T-cell (primary cell): ENCODE measurements around the gene PPP1R12A. TPM values are rescaled to one million over a fixed set of nuclear protein-coding genes. Genes with fewer than 3 reads are reported as not detected.

Source experiments
- ATAC-seq, 4 experiments: fragments of 200-7000 bp in 3 of 4; fragments of 150-1000 bp in 1 of 4; cut with Tn5 transposase; replicated peaks in 1 of 4; 1 replicate in 3 of 4; 2 replicates in 1 of 4; pipeline ENCODE4 v1.10.0; 2021; ENCODE audit warnings: moderate library complexity in 3 of 4, mild to moderate bottlenecking in 2 of 4, moderate number of reproducible peaks in 1 of 4
- CTCF ChIA-PET, 2 donors: fragments of 300-600 bp; sonication (Branson Sonifier 250); formaldehyde crosslinking; loops; one replicate each; lab custom pipeline; 2022; ENCODE audit warnings: antibody characterized with exemption in 2 of 2; lab: Charles Lee
- POLR2A ChIA-PET, 2 donors: fragments of 300-600 bp; sonication (Branson Sonifier 250); formaldehyde crosslinking; loops; one replicate each; lab custom pipeline; 2022; ENCODE audit warnings: antibody characterized with exemption in 2 of 2; lab: Charles Lee
- DNase-seq, 35 experiments: peaks; one replicate each; pipeline versions ENCODE4 v3.0.0 to v3.0.0-alpha.2; 2013 to 2023
- H3K27ac ChIP-seq: one replicate; pipeline ENCODE4 v1.5.1; 2013; ENCODE audit warnings: low read length
- H3K27me3 ChIP-seq, 2 experiments: replicated peaks in 1 of 2; 1 replicate in 1 of 2; 2 replicates in 1 of 2; pipeline versions ENCODE4 v1.6.1 to v1.7.0; 2013; ENCODE audit warnings: low read length in 1 of 2, mixed read lengths in 1 of 2; ENCODE audit not compliant: control insufficient read depth in 2 of 2, insufficient read depth in 2 of 2; ENCODE audit errors: extremely low read depth in 1 of 2
- H3K36me3 ChIP-seq, 2 donors: 1 replicate in 1 of 2; 2 replicates in 1 of 2; pipeline versions ENCODE4 v1.6.1 to v1.7.0; 2013; ENCODE audit warnings: low read length in 1 of 2; ENCODE audit not compliant: control insufficient read depth in 2 of 2, insufficient read depth in 1 of 2; ENCODE audit errors: extremely low read depth in 1 of 2
- H3K4me1 ChIP-seq, 2 experiments: 1 replicate in 1 of 2; 2 replicates in 1 of 2; pipeline versions ENCODE4 v1.6.1 to v1.7.0; 2013; ENCODE audit warnings: low read length in 2 of 2, mixed read lengths in 1 of 2; ENCODE audit not compliant: insufficient read depth in 2 of 2, control insufficient read depth in 1 of 2; ENCODE audit errors: extremely low read depth in 1 of 2
- H3K4me3 ChIP-seq, 2 donors: 1 replicate in 1 of 2; 2 replicates in 1 of 2; pipeline versions ENCODE4 v1.5.1 to v1.7.0; 2013; ENCODE audit warnings: mild to moderate bottlenecking in 2 of 2, low read length in 1 of 2, moderate library complexity in 1 of 2; ENCODE audit not compliant: control insufficient read depth in 1 of 2; ENCODE audit errors: extremely low read depth in 1 of 2
- H3K9me3 ChIP-seq: 2 replicates; pipeline ENCODE4 v1.7.0; 2013
- H3K27ac Mint-ChIP-seq, 2 donors: one replicate each; pipeline ENCODE4 v1.8.0; 2020 to 2021; ENCODE audit warnings: mild to moderate bottlenecking in 2 of 2, mixed read lengths in 2 of 2
- H3K27me3 Mint-ChIP-seq, 2 donors: one replicate each; pipeline ENCODE4 v1.8.0; 2021 to 2022; ENCODE audit warnings: mixed read lengths in 2 of 2
- H3K36me3 Mint-ChIP-seq: one replicate; pipeline ENCODE4 v1.8.0; 2021; ENCODE audit warnings: mixed read lengths
- H3K4me1 Mint-ChIP-seq, 3 donors: one replicate each; pipeline ENCODE4 v1.8.0; 2020 to 2022; ENCODE audit warnings: mixed read lengths in 3 of 3, mild to moderate bottlenecking in 1 of 3
- H3K4me3 Mint-ChIP-seq, 3 donors: one replicate each; pipeline ENCODE4 v1.8.0; 2020 to 2022; ENCODE audit warnings: mild to moderate bottlenecking in 3 of 3, mixed read lengths in 3 of 3, moderate library complexity in 3 of 3
- H3K9me3 Mint-ChIP-seq, 3 donors: one replicate each; pipeline ENCODE4 v1.8.0; 2020 to 2022; ENCODE audit warnings: mixed read lengths in 3 of 3
- WGBS: methylation state at CpG from one replicate; pipeline ENCODE4 v1.1.5; 2013; ENCODE audit warnings: missing lambda C conversion rate; ENCODE audit not compliant: insufficient coverage; 5-methylcytosine and 5-hydroxymethylcytosine counted together
- total RNA-seq, 35 experiments: library from RNA in 6 of 35; stranded (reverse) in 6 of 35; fragments of 120-200 nt in 1 of 35; gene quantifications; one replicate each; pipeline versions ENCODE4 v1.2.1 to v1.2.4 and lab custom pipeline; 2013 to 2026

PPP1R12A gene
- total RNA-seq, 5 donors from 2014 or later (not counting 1 experiment from before 2014, with no cell fraction given): 84.8 to 109 (median 89.5) TPM

- no peak overlapping the region for H3K4me3 Mint-ChIP-seq
- ATAC-seq: no peak
Measured at GRCh38 chr12:79925492-79925891, 9.4 kb downstream of the PPP1R12A start.

GRCh38 chr12:79921786-79922185, 13.1 kb downstream of the PPP1R12A start:
- POLR2A ChIA-PET: no interaction called here
- CTCF ChIA-PET: no interaction called here
- peak overlapping the region in 1 of 3 donors; percentile 1 for H3K4me3 Mint-ChIP-seq
- no peak overlapping the region for H3K27ac Mint-ChIP-seq
- WGBS: no CpG with 5 or more reads among the region's 1 CpG
- ATAC-seq (no peak), DNase-seq (no peak)
- H3K27me3 ChIP-seq: no peaks in the 10 kb centered on the region
- peaks cover 70 to 75% (median 74%) of the 10 kb centered on the region in 3 donors for H3K4me1 Mint-ChIP-seq
- H3K36me3 Mint-ChIP-seq: peaks cover 15% of the 10 kb centered on the region
- H3K4me1 ChIP-seq: peaks cover 3 to 25% of the 10 kb centered on the region in 2 experiments
- no peak overlapping the region for H3K4me3 ChIP-seq
- H3K9me3 Mint-ChIP-seq: no peaks in the 10 kb centered on the region
- H3K9me3 ChIP-seq: no peaks in the 10 kb centered on the region
- H3K27ac ChIP-seq: no peak overlapping the region
- no peaks in the 10 kb centered on the region for H3K36me3 ChIP-seq
- no peaks in the 10 kb centered on the region for H3K27me3 Mint-ChIP-seq

More at GRCh38 chr12:79925492-79925891, 9.4 kb downstream of the PPP1R12A start:
- Mint-ChIP-seq H3K4me1 (peaks cover 67 to 72% (median 71%) of the 10 kb centered on the region in 3 donors), H3K36me3 (peaks cover 9% of the 10 kb centered on the region), H3K27me3 (no peaks in the 10 kb centered on the region), H3K27ac (peak overlapping the region; percentile 27 to 74), H3K9me3 (no peaks in the 10 kb centered on the region)
- no CpG with 5 or more reads among the region's 1 CpG for WGBS
- H3K36me3 ChIP-seq: no peaks in the 10 kb centered on the region
- H3K27ac ChIP-seq: no peak overlapping the region
- ChIA-PET CTCF (no interaction called here), POLR2A (interaction anchor here in 1 of 2 donors (0.6 kb wide), 1 partner anchor 25 kb away, joined by 3 read pairs; no protein-coding TSS in a partner anchor)
- H3K27me3 ChIP-seq: no peaks in the 10 kb centered on the region
- no peak for DNase-seq
- H3K4me1 ChIP-seq: peaks cover 16 to 32% of the 10 kb centered on the region in 2 experiments
- H3K9me3 ChIP-seq: no peaks in the 10 kb centered on the region
- no peak overlapping the region for H3K4me3 ChIP-seq

DNA sequence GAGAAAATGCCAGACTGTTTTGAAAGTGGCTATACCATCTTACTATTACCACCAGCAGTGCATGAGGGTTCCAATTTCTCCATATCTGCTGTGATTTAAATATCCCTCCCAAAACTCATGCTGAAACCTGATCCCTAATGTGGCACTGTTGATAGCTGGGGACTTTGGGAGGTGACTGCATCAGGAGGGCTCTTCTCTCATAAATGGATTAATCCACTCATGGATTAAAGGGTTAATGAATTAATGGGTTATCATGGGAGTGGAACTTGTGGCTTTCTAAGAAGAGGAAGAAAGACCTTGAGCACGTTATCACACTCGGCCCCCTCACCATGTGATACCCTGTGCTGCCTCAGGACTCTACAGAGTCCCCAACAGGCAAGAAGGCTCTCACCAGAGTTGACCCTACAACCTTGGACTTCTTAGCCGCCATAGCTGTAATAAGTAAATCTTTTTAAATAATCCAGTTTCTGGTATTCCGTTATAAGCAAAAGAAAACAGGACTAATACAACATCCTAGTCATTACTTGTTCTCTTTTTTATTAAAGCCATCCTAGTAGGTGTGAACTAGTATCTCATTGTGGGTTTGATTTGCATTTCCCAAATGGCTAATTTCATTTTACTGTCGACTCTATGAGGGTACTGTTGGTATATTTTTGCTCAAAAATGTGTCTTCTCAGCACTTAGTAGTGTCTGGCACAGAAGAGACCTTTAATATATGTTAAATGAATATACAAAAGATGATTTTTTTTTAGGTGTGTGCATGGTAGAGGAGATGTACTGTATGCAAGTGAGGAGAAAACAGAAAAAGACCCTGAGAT, 14.3 kb downstream of the PPP1R12A start:
- H3K9me3 ChIP-seq: no peaks in the 10 kb centered on the region
- no peak for ATAC-seq
- H3K27ac ChIP-seq: no peak overlapping the region
- no peak overlapping the region for H3K4me3 ChIP-seq
- DNase-seq: no peak
- Mint-ChIP-seq H3K36me3 (peaks cover 15% of the 10 kb centered on the region), H3K27me3 (no peaks in the 10 kb centered on the region), H3K27ac (no peak overlapping the region), H3K9me3 (no peaks in the 10 kb centered on the region), H3K4me3 (no peak overlapping the region), H3K4me1 (peaks cover 77 to 82% (median 81%) of the 10 kb centered on the region in 3 donors)
- no peaks in the 10 kb centered on the region for H3K36me3 ChIP-seq
- H3K4me1 ChIP-seq: peaks cover 6 to 17% of the 10 kb centered on the region in 2 experiments
- CTCF ChIA-PET: no interaction called here
- POLR2A ChIA-PET: no interaction called here
- no peaks in the 10 kb centered on the region for H3K27me3 ChIP-seq
- WGBS: no CpG with 5 or more reads among the region's 5 CpGs

GRCh38 chr12:79919762-79920161, 15.1 kb downstream of the PPP1R12A start:
- Histone ChIP-seq H3K27me3 (no peaks in the 10 kb centered on the region), H3K4me3 (no peak overlapping the region), H3K27ac (no peak overlapping the region), H3K9me3 (no peaks in the 10 kb centered on the region), H3K36me3 (no peaks in the 10 kb centered on the region), H3K4me1 (peaks cover 8 to 17% of the 10 kb centered on the region in 2 experiments)
- ATAC-seq (no peak), DNase-seq (no peak)
- H3K4me3 Mint-ChIP-seq: no peak overlapping the region
- ChIA-PET CTCF (interaction anchor here in 1 of 2 donors (1.0 kb wide), 1 partner anchor 12 kb away, joined by 5 read pairs; no protein-coding TSS in a partner anchor), POLR2A (interaction anchor here in 1 of 2 donors (0.6 kb wide), 1 partner anchor 13 kb away, joined by 3 read pairs; no protein-coding TSS in a partner anchor)
- peaks cover 79 to 82% (median 80%) of the 10 kb centered on the region in 3 donors for H3K4me1 Mint-ChIP-seq
- no peaks in the 10 kb centered on the region for H3K27me3 Mint-ChIP-seq
- H3K36me3 Mint-ChIP-seq: peaks cover 15% of the 10 kb centered on the region
- no peaks in the 10 kb centered on the region for H3K9me3 Mint-ChIP-seq
- no peak overlapping the region for H3K27ac Mint-ChIP-seq
- no CpG with 5 or more reads among the region's 1 CpG for WGBS

DNA sequence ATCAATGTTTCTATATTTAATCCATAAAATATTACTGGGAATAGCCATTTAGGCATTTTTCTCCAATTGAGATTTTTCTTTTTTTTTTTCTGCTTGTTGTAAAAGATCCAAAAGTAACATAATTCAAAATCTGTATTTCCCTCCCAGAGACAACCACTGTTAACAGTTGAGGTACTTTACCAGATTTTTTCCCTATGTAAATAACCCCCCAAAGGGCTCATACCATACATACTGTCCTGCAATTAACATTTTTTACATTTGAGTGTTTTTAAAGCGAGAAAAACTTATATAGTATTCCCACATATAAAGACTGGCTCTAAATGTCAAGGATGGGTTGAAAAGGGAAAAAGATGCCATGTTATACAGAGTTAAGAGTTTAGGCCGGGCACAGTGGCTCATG, 18.1 kb downstream of the PPP1R12A start:
- ChIA-PET CTCF (no interaction called here), POLR2A (no interaction called here)
- Histone ChIP-seq H3K27me3 (no peaks in the 10 kb centered on the region), H3K4me1 (peaks cover 10 to 16% of the 10 kb centered on the region in 2 experiments), H3K4me3 (no peak overlapping the region), H3K36me3 (no peaks in the 10 kb centered on the region), H3K9me3 (no peaks in the 10 kb centered on the region), H3K27ac (no peak overlapping the region)
- Mint-ChIP-seq H3K27me3 (no peaks in the 10 kb centered on the region), H3K4me1 (peaks cover 87 to 89% (median 88%) of the 10 kb centered on the region in 3 donors), H3K4me3 (no peak overlapping the region), H3K9me3 (no peaks in the 10 kb centered on the region), H3K27ac (no peak overlapping the region), H3K36me3 (peaks cover 11% of the 10 kb centered on the region)
- DNase-seq (no peak), ATAC-seq (no peak)
- WGBS: no CpG with 5 or more reads among the region's 2 CpGs

DNA sequence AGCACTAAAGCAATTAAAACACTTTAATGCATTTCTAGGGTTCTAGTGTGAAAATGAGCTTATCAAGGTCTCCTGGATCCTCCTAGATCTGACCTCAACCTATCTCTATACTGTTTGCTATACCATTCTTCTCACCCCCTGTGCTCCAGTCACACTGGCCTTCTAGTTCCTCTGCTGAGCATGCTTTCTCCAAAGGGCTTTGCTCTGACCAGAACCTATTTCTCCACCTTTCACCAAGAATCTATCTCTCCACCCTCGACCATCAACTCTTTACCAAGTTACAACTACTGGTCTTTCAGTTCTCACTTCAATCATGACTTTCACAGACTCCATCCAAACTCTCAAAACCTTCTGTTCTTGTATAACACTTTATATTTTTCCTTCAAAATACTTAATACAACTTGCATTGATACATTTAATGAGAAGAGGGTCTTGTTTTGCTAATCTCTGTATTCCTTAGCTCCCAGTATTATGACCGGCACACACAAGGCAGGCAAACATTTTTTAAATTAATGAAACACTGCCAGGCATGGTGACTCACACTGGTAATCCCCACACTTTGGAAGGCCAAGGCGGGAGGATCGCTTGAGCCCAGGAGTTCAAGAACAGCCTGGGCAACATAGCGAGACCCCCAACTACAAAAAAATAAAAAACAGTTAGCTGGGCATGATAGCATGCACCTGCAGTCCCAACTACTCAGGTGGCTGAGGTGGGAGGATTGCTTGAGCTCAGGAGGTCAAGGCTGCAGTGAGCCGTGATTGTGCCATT, 22.8 kb downstream of the PPP1R12A start:
- Mint-ChIP-seq H3K4me1 (peaks cover 73 to 86% (median 76%) of the 10 kb centered on the region in 3 donors), H3K36me3 (no peaks in the 10 kb centered on the region), H3K27ac (peak overlapping the region in 1 of 2 donors; percentile 7), H3K4me3 (peak overlapping the region in 1 of 3 donors; percentile 3), H3K27me3 (no peaks in the 10 kb centered on the region), H3K9me3 (no peaks in the 10 kb centered on the region)
- H3K36me3 ChIP-seq: no peaks in the 10 kb centered on the region
- no peak overlapping the region for H3K27ac ChIP-seq
- WGBS: 85% methylated on average over 3 of the region's 6 CpGs
- H3K27me3 ChIP-seq: no peaks in the 10 kb centered on the region
- peaks cover 8 to 14% of the 10 kb centered on the region in 2 experiments for H3K4me1 ChIP-seq
- ATAC-seq (no peak), DNase-seq (no peak)
- ChIA-PET CTCF (interaction anchor here (0.7 to 1.5 kb wide), 4 partner anchors 14 to 24 kb away, joined by 3 to 6 read pairs (median 4); no protein-coding TSS in a partner anchor), POLR2A (interaction anchor here (0.6 kb wide), 3 partner anchors 13 to 319 kb away, joined by 3 to 4 read pairs (median 4); no protein-coding TSS in a partner anchor)
- no peaks in the 10 kb centered on the region for H3K9me3 ChIP-seq
- H3K4me3 ChIP-seq: no peak overlapping the region
